Natural killer cell (primary cell): ENCODE results near the gene EBP. TPM values are rescaled to one million over a fixed set of nuclear protein-coding genes. Genes with fewer than 3 reads are reported as not detected.

Source experiments
- ATAC-seq, 3 donors: fragments of 150-1000 bp in 2 of 3; fragments of 200-7000 bp in 1 of 3; cut with Tn5 transposase; 1 replicate in 1 of 3; 2 replicates in 2 of 3; pipeline ENCODE4 v1.10.0; 2021; ENCODE audit warnings: mild to moderate bottlenecking in 2 of 3, moderate library complexity in 2 of 3
- DNase-seq, 2 donors: peaks; one replicate each; pipeline versions ENCODE4 v3.0.0 to v3.0.0-alpha.2; 2013 to 2021; ENCODE audit warnings: mixed read lengths in 1 of 2
- H3K27ac ChIP-seq: one replicate; pipeline ENCODE4 v1.5.1; 2013; ENCODE audit warnings: mild to moderate bottlenecking, low read length
- H3K27me3 ChIP-seq: one replicate; pipeline ENCODE4 v1.6.1; 2013; ENCODE audit warnings: low read length; ENCODE audit not compliant: control insufficient read depth, insufficient read depth
- H3K36me3 ChIP-seq: one replicate; pipeline ENCODE4 v1.6.1; 2013; ENCODE audit warnings: low read length; ENCODE audit not compliant: control insufficient read depth, insufficient read depth
- H3K4me1 ChIP-seq: one replicate; pipeline ENCODE4 v1.6.1; 2013; ENCODE audit warnings: low read length; ENCODE audit not compliant: control insufficient read depth, insufficient read depth
- H3K4me3 ChIP-seq: one replicate; pipeline ENCODE4 v1.5.1; 2013; ENCODE audit warnings: low read length
- H3K9me3 ChIP-seq: one replicate; pipeline ENCODE4 v1.6.1; 2013; ENCODE audit warnings: low read length; ENCODE audit not compliant: control insufficient read depth, insufficient read depth
- H3K27ac Mint-ChIP-seq, 2 donors: one replicate each; pipeline ENCODE4 v1.8.0; 2022; ENCODE audit warnings: mild to moderate bottlenecking in 2 of 2, mixed read lengths in 2 of 2, moderate library complexity in 1 of 2
- H3K27me3 Mint-ChIP-seq, 2 donors: one replicate each; pipeline ENCODE4 v1.8.0; 2022; ENCODE audit warnings: low read depth in 2 of 2, mixed read lengths in 2 of 2
- H3K36me3 Mint-ChIP-seq: one replicate; pipeline ENCODE4 v1.8.0; 2022; ENCODE audit warnings: mixed read lengths
- H3K4me1 Mint-ChIP-seq, 2 donors: one replicate each; pipeline ENCODE4 v1.8.0; 2022; ENCODE audit warnings: mixed read lengths in 2 of 2
- H3K4me3 Mint-ChIP-seq: one replicate; pipeline ENCODE4 v1.8.0; 2022; ENCODE audit warnings: mild to moderate bottlenecking, moderate library complexity, mixed read lengths
- H3K9me3 Mint-ChIP-seq, 2 donors: one replicate each; pipeline ENCODE4 v1.8.0; 2022; ENCODE audit warnings: mixed read lengths in 2 of 2
- WGBS: methylation state at CpG from one replicate; pipeline ENCODE4 v1.1.7; 2013; ENCODE audit warnings: missing lambda C conversion rate; ENCODE audit not compliant: insufficient coverage; 5-methylcytosine and 5-hydroxymethylcytosine counted together
- intact Hi-C: fragments of 100-400 bp; cut with micrococcal nuclease; formaldehyde crosslinking; loops from one replicate; pipeline ENCODE4 v1.14.2; 2022
- total RNA-seq, 4 donors: library from RNA; stranded (reverse); fragments of 120-200 nt in 1 of 4; gene quantifications; one replicate each; pipeline versions ENCODE4 v1.2.3 to v1.2.4, GENCODE V29; 2013 to 2022
- TF ChIP-seq, protein P1 (sequence below): fragments of 200-600 bp; IDR thresholded peaks from one replicate; pipeline ENCODE4 v1.8.0; 2022; ENCODE audit warnings: antibody characterized with exemption

Gene EBP
- total RNA-seq, 3 donors from 2014 or later (not counting 1 experiment from before 2014, with no cell fraction given) = 91.6 to 115 (median 97.6) TPM

DNA sequence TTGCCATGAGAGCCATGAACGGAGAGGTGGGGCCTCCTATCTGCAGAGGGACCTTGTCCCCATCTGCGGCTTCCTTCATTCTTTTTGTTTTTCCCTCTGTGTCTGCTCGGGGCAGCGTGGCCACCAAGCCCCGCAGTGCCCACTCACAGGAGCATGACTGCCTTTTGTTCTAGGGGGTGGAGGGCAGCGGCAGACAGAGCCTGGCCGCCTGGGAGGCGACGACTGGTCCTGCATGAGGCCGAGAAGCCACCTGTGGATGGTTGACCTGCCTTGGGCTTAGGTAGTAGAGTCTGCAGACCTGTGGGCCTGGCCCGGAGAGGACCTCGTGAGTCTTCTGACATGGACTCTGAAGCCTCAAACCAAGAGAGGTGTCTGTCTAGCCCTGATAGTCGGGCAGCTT is 54.0 kb downstream of the EBP start:
- Histone ChIP-seq H3K36me3 (peaks cover 41% of the 10 kb centered on the region), H3K27me3 (no peaks in the 10 kb centered on the region), H3K4me3 (no peak overlapping the region), H3K9me3 (no peaks in the 10 kb centered on the region), H3K27ac (peak overlapping the region; percentile 99), H3K4me1 (peaks cover 23% of the 10 kb centered on the region)
- no peaks in the 10 kb centered on the region for H3K9me3 Mint-ChIP-seq
- peaks cover 13 to 26% of the 10 kb centered on the region in 2 donors for H3K4me1 Mint-ChIP-seq
- ATAC-seq (no peak), DNase-seq (no peak)
- 88% methylated on average over 12 of the region's 13 CpGs for WGBS
- TF ChIP-seq, protein P1, sequence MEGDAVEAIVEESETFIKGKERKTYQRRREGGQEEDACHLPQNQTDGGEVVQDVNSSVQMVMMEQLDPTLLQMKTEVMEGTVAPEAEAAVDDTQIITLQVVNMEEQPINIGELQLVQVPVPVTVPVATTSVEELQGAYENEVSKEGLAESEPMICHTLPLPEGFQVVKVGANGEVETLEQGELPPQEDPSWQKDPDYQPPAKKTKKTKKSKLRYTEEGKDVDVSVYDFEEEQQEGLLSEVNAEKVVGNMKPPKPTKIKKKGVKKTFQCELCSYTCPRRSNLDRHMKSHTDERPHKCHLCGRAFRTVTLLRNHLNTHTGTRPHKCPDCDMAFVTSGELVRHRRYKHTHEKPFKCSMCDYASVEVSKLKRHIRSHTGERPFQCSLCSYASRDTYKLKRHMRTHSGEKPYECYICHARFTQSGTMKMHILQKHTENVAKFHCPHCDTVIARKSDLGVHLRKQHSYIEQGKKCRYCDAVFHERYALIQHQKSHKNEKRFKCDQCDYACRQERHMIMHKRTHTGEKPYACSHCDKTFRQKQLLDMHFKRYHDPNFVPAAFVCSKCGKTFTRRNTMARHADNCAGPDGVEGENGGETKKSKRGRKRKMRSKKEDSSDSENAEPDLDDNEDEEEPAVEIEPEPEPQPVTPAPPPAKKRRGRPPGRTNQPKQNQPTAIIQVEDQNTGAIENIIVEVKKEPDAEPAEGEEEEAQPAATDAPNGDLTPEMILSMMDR = no peak
- H3K27ac Mint-ChIP-seq = peak overlapping the region; percentile 99 to 100
- no peaks in the 10 kb centered on the region for H3K36me3 Mint-ChIP-seq
- intact Hi-C loops = loop anchor here (2.0 kb wide), 1 partner anchor 99 kb away; the partner anchor contains the start of gene FTSJ1
- no peaks in the 10 kb centered on the region for H3K27me3 Mint-ChIP-seq
- H3K4me3 Mint-ChIP-seq = peak overlapping the region; percentile 94

DNA sequence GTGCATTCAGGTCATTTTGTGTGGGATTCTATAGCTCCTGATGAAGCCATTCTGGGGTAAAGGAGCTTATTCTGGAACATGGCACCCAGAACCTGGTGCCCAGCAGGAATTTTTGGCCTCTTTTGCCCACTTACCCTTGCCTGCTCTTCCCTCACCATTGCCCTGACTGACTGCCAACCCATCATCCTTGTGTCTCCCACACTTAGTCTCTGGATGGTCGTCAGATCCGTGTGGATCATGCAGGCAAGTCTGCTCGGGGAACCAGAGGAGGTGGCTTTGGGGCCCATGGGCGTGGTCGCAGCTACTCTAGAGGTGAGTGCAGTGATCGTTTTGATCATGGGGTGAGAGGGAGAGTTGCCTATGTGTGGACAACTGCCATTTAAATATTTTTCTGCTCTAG is 54.5 kb downstream of the EBP start:
- ATAC-seq = no peak
- WGBS = 67% methylated on average over 6 of the region's 6 CpGs
- Mint-ChIP-seq H3K4me3 (peak overlapping the region; percentile 94), H3K9me3 (no peaks in the 10 kb centered on the region), H3K27me3 (no peaks in the 10 kb centered on the region), H3K27ac (peak overlapping the region; percentile 99 to 100), H3K36me3 (no peaks in the 10 kb centered on the region), H3K4me1 (peaks cover 13 to 26% of the 10 kb centered on the region in 2 donors)
- no peak for DNase-seq
- intact Hi-C loops = no loop called here
- TF ChIP-seq, protein P1 = no peak
- Histone ChIP-seq H3K36me3 (peaks cover 41% of the 10 kb centered on the region), H3K27me3 (no peaks in the 10 kb centered on the region), H3K9me3 (no peaks in the 10 kb centered on the region), H3K27ac (peak overlapping the region; percentile 99), H3K4me3 (no peak overlapping the region), H3K4me1 (peaks cover 23% of the 10 kb centered on the region)

Other genes starting within 250 kb of the EBP start
- gene SSX3, start 165.1 kb upstream of the EBP start, total RNA-seq = not detected
- gene SSX4, start 138.3 kb upstream of the EBP start, total RNA-seq = not detected
- gene SSX4B, start 109.8 kb upstream of the EBP start, total RNA-seq = not detected
- 10 to 100 TPM; 20.3 to 25.1 (median 24.7) TPM for gene SLC38A5, start 51.5 kb upstream of the EBP start, total RNA-seq
- gene FTSJ1, start 45.6 kb upstream of the EBP start, total RNA-seq = 10 to 100 TPM; 62.4 to 75.3 (median 67.3) TPM
- 10 to 100 TPM; 29.6 to 33.1 (median 31.1) TPM for gene PORCN, start 12.8 kb upstream of the EBP start, total RNA-seq
- gene TBC1D25, start 17.9 kb downstream of the EBP start, total RNA-seq = 10 to 100 TPM; 34.9 to 41.8 (median 36.1) TPM
- 100 to 1,000 TPM; 356 to 419 (median 366) TPM for gene RBM3, start 52.7 kb downstream of the EBP start, total RNA-seq
- gene WDR13, start 75.7 kb downstream of the EBP start, total RNA-seq = 10 to 100 TPM; 52.5 to 62.9 (median 60.2) TPM
- gene WAS, start 162.0 kb downstream of the EBP start, total RNA-seq = 100 to 1,000 TPM; 136 to 149 (median 141) TPM
- 10 to 100 TPM in 2 of 3 donors, 1 to 10 TPM in 1; 9.2 to 11.6 (median 11.0) TPM for gene SUV39H1, start 174.9 kb downstream of the EBP start, total RNA-seq
- not detected for gene GLOD5, start 239.9 kb downstream of the EBP start, total RNA-seq